ENCODE measurements around the gene TMEM134.
"Not testable (repeated sequence)": the region's sequence is repeated elsewhere in the genome, so short reads cannot be mapped to it uniquely, and the experiment has no call there.

The TMEM134 gene

GRCh38 chr11:67468759-67469507 is at the start of gene TMEM134:
Gene TMEM134, minus strand, starts transcription at chr11:67469251. Its CDS starts 59 bp downstream, at chr11:67469192.
- peak; percentile 94 for DNase-seq
- peak; percentile 88 for ATAC-seq

GRCh38 chr11:67517784-67518552 is 48.9 kb upstream of the TMEM134 start:
- no peak for DNase-seq
- ATAC-seq, result no peak

- DNase-seq (no peak), ATAC-seq (no peak)
Measured at GRCh38 chr11:67516806-67517205, 47.8 kb upstream of the TMEM134 start.

- ATAC-seq, result no peak
- no peak for DNase-seq
Measured at GRCh38 chr11:67514116-67514515, 45.1 kb upstream of the TMEM134 start.

- DNase-seq, ATAC-seq: not testable (repeated sequence)
Measured at GRCh38 chr11:67511558-67511957, 42.5 kb upstream of the TMEM134 start.

- ATAC-seq (no peak), DNase-seq (no peak)
Measured at GRCh38 chr11:67510023-67510345, 40.9 kb upstream of the TMEM134 start.

- DNase-seq (peak; percentile 100), ATAC-seq (peak; percentile 11)
Measured at GRCh38 chr11:67508486-67509121, 39.6 kb upstream of the TMEM134 start.

GRCh38 chr11:67507864-67508485 is 38.9 kb upstream of the TMEM134 start, which contains the start of gene CDK2AP2:
Gene CDK2AP2, minus strand, starts transcription at chr11:67508162. Its CDS starts 80 bp downstream, at chr11:67508082.
- DNase-seq (peak; percentile 99), ATAC-seq (peak; percentile 77)

GRCh38 chr11:67507242-67507863 is 38.3 kb upstream of the TMEM134 start:
- no peak for ATAC-seq
- no peak for DNase-seq

GRCh38 chr11:67506426-67507051 is 37.5 kb upstream of the TMEM134 start:
- DNase-seq (no peak), ATAC-seq (no peak)

GRCh38 chr11:67505605-67506396 is 36.8 kb upstream of the TMEM134 start:
- ATAC-seq, result peak; percentile 76
- DNase-seq, result peak; percentile 95

- no peak for ATAC-seq
- peak; percentile 90 for DNase-seq
Measured at GRCh38 chr11:67504950-67505581, 36.0 kb upstream of the TMEM134 start, which contains the start of gene PITPNM1. Gene PITPNM1, minus strand, starts transcription at chr11:67505363. Its CDS starts 1,183 bp downstream, at chr11:67504180.

GRCh38 chr11:67504005-67504949 is 35.2 kb upstream of the TMEM134 start:
- ATAC-seq (no peak), DNase-seq (peak; percentile 64)

- no peak for DNase-seq
Measured at GRCh38 chr11:67503119-67504004, 34.3 kb upstream of the TMEM134 start.

GRCh38 chr11:67502328-67502979 is 33.4 kb upstream of the TMEM134 start:
- no peak for DNase-seq
- no peak for ATAC-seq

More at GRCh38 chr11:67503119-67504004, 34.3 kb upstream of the TMEM134 start:
- ATAC-seq, result no peak

GRCh38 chr11:67501854-67502253 is 32.8 kb upstream of the TMEM134 start:
- no peak for ATAC-seq
- DNase-seq, result no peak

Data from stimulated activated naive CD8-positive, alpha-beta T cell treated with anti-CD3 and anti-CD28 coated beads, Interleukin-15, Interleukin-2, amounts not matched to agents 100 U/mL and 50 U/mL, for 24 hours (primary cell).